ENCODE results near the gene NAGLU.

Gene NAGLU

DNA sequence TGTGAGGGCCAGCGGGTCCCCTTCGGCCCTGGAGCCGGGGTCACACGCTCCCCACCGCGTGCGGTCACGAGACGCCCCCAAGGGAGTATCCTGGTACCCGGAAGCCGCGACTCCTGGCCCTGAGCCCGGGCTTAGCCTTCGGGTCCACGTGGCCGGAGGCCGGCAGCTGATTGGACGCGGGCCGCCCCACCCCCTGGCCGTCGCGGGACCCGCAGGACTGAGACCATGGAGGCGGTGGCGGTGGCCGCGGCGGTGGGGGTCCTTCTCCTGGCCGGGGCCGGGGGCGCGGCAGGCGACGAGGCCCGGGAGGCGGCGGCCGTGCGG is at the start of gene NAGLU:
Gene NAGLU, plus strand, starts transcription at position 194 of the 324 bp plus-strand sequence. Its CDS starts 32 bp downstream, at position 226.
- DNase-seq (ENCODE audit: low read depth) = peak; percentile 71

- DNase-seq (ENCODE audit: low read depth) = no peak
These were observed 48.0 kb upstream of the NAGLU start for GRCh38 chr17:42488032-42488431.

DNA sequence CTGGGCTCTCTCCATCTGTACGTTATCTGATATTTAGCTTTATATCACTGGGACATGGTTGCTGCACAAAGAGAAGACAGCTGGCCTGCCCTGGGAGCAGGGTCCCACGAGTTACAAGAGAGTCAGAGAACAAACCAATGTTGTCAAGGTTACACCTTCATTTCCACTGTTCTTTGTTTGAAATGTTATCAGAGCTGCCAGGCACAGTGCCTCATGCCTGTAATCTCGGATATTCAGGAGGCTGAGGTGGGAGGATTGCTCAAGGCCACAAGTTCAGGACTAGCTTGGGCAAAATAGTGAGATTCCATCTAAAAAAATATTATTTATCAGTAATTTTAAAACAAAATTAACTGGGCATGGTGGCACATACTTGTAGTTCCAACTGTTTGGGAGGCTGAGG is 42.7 kb upstream of the NAGLU start:
- no peak for DNase-seq (ENCODE audit: low read depth)

- DNase-seq (ENCODE audit: low read depth) = no peak
These were observed 41.4 kb upstream of the NAGLU start for GRCh38 chr17:42494673-42495072.

DNA sequence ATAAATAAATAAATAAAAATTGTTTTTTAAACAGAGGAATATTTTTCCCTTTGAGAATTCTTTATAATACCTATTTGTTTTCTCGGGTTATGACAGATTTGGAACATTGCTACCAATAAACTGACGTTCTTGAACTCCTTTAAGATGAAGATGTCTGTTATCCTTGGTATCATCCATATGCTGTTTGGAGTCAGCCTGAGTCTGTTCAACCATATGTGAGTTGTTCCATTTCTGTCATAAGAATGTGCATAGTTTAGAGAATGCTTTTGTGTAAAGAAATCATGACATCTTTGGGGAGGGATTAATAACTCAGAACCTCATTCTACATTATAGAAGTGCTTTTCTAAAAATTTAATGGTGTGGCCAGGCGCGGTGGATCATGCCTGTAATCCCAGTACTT is 37.2 kb upstream of the NAGLU start:
- DNase-seq (ENCODE audit: low read depth) = no peak

- no peak for DNase-seq (ENCODE audit: low read depth)
These were observed 34.0 kb upstream of the NAGLU start for GRCh38 chr17:42502091-42502490.

GRCh38 chr17:42502926-42503325 is 33.1 kb upstream of the NAGLU start:
- DNase-seq (ENCODE audit: low read depth) = no peak

DNA sequence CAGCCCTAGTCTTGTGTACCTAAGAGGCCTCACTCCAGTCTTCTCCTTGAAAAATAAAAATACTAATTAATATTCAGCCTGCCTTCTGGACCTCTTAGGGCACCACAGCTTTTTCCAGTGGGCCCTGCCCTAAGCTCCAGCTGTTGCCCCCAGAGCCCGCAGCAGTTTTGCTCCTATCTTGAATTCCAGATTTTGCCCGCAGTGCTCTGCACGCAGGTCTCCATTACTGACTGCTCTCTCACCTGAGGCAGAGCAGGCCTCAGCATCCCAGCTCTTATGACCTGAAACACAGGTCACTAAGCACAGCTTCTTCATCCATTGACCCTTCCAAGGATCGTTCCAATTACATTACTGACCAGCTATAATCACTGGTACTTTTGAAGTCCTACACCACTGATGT is 28.4 kb upstream of the NAGLU start:
- DNase-seq (ENCODE audit: low read depth) = no peak

GRCh38 chr17:42508426-42509165 is 27.4 kb upstream of the NAGLU start:
- DNase-seq (ENCODE audit: low read depth) = no peak

DNA sequence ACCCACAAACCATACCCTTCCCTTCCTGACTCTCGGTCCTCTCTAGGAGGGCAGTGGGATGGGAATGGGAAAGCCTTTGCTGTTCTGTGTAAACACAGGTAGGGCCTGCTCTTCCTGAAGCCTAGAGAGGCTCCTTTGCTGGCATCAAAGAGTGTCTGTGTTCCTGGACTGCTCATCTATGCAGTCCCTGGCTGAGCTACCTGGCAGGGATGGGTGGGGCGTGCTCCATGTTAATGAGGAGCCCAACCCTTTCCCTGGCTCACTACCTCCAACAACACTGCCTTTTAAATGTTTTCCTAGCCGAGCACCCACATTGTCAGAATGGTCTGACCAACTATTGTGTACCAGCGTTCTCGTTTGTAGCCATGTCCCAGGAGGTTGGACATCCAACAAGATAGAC is 26.6 kb upstream of the NAGLU start:
- no peak for DNase-seq (ENCODE audit: low read depth)

DNA sequence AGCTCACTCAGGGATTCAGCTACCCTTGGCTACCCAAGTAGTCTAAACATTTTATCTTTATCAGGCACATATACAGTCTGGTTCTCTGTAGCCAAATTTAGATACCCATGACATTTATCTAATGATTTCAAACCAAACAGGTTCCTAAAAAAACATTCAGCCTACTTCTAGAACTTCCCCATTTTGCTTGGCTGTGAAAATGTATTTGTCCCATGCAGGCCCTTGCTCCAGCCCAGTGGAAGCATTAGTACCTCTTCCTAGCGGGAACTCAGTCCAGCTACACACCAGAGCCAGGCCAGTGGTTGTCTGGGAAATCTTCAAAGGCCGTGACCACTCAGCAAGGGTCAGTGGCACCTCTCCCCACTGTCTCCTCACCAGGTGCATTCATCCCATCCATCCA is 26.2 kb upstream of the NAGLU start:
- DNase-seq (ENCODE audit: low read depth) = no peak

DNA sequence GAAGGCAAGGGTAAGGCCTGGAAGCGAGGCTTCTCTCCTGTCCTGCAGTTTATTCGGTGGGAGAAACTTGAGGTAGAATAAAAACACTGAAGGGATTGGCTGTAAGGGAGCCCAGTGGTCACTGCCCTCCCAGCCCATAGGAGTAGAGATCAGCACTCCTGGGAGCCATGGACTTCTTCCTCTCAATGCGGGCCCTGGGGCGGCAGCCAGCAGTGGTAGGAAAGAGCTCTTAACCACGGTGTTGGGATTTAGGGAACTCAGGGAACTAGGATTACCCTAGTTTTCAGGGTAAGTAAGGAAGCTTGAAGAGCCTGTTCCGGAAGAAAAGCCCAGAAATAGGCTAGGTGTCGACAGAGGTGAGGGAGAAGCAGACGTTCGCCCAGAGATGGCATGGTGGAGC is 23.8 kb upstream of the NAGLU start:
- no peak for DNase-seq (ENCODE audit: low read depth)

GRCh38 chr17:42512733-42513251 is 23.2 kb upstream of the NAGLU start:
- no peak for DNase-seq (ENCODE audit: low read depth)

DNA sequence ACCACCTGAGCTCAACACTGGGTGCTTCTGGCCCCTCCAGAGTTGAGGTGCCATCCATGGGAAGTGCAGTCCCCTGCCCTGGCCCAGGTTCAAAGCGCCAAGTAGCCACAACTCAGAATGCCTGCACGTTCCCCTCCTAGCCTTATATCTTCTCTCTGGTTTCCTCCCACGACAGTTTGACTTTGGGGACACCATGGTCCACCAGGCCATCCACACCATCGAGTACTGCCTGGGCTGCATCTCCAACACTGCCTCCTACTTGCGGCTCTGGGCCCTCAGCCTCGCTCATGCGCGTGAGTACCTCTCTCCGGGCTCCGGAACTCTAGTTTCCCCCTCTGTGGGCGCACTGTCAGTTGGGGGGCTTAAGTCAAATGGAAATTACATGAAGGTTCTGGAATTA is 22.4 kb upstream of the NAGLU start:
- DNase-seq (ENCODE audit: low read depth) = no peak

DNA sequence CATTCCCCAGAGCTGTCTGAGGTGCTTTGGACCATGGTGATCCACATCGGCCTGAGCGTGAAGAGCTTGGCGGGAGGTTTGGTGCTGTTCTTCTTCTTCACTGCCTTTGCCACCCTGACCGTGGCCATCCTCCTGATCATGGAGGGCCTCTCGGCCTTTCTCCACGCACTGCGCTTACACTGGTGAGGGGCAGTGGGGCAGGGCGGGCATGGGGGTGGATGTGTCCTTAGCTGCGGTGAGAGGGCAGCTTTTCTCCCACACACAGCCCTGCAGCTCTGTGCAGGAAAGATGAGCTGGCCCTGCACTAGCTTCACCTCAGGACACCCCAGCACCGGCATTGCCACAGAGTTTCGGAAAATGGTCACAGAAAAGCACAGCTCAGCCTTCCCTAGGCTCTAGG is 21.8 kb upstream of the NAGLU start:
- no peak for DNase-seq (ENCODE audit: low read depth)

GRCh38 chr17:42514867-42515266 is 21.2 kb upstream of the NAGLU start:
- DNase-seq (ENCODE audit: low read depth) = no peak

DNA sequence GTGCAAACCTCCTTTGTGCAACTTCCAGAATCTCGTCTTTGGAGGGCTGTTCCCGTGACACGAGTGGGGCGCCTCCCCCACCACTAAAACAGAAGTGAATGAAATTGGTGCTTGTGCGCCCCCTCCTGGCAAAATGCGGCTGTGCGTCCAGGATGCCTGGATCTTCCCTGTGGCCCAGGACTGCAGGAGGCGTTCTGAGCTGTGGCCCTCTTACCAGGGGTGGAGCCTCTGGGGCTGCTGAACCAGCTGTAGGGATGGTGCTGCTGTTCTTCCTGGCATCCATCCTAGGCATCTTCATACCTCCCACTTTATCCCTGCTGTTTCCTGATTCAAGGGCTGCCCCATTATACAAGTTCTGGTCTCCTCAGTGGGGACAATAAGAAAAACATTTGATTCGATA is 18.5 kb upstream of the NAGLU start:
- DNase-seq (ENCODE audit: low read depth) = peak; percentile 63

- no peak for DNase-seq (ENCODE audit: low read depth)
These were observed 17.8 kb upstream of the NAGLU start for GRCh38 chr17:42518046-42518754.

DNA sequence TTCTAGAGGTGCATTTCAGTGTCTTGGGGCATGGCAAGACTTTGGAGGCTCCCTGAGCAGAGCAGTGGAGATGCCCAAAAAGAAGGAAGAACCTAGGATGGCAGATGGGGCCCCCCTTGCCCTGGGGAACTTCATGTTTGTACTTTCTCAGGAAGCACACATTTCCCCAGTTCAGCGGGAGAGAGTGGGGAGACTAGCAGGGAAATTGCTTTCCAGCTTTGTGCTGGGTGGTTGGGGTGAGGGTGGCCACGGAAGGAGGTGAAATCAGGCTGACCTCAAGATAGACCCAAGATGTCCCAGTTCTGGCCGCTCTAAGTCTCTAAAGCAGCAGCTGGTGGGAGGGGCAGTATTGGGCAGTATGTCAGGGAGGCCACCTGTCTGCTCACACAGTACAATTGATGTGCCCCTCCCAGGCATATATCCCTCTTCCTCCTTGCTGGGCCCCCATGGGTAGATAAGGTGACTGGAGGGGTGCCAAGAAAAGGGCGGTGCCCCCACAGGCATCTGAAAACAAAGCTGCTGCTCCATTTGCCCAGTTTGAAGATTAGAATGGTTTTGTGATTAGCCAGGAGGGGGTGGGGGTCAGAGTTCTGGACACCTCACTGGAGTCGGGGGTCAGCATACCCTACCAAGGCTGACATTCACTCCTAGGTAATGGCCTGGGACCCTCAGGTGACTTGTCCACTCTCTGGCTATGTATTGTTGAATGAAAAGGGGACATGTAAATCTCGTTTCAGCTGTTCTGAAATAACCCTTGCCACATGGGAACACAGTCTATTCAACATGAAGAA is 17.1 kb upstream of the NAGLU start:
- no peak for DNase-seq (ENCODE audit: low read depth)

DNA sequence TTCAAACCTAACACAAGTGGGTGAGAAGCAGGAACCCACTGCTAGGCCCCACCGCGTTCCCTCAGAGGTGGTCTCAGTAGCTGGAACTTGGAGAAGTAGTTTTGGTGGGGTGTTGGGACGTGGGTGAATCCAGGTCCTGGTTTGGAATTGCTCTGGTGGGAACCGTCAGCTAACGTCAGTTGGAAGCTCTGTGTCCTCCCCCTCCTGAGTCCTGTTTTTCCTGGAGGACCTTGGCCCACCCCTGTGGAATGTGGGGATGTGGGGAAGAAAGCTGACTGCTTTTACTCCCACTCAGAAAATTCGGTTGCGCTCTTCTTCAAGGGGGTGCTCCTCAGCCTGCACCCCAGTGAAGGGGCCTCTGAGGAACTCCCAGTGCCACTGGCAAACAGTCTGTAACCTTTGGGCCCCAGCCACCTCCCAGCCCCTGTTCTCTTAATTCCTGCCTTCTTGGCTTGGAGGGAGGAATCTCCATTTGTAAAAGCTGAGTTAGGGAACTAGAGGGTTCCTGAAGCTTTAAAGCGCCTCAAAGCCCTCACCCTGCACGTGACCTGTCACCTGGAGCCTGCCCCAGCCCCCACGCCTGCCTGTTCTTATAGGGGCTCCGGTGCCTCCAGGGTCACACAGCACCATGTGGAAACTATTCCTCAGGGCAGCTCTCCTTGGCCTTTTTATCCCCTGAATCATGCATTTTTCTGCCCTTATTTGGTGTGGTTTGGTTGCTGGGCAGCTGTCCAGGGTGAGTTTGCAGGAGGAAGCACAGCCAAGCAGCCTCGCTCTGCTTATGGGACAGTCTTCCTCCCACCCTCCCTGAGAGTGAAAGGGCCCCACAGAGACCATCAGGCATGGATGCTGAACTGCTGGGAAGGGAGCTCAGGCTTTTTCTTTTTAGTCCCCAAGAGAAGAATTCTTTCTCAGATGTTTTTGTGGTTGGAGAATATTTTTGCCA is 16.2 kb upstream of the NAGLU start:
- DNase-seq (ENCODE audit: low read depth) = no peak

- no peak for DNase-seq (ENCODE audit: low read depth)
These were observed 15.5 kb upstream of the NAGLU start for GRCh38 chr17:42520540-42520951.

- no peak for DNase-seq (ENCODE audit: low read depth)
These were observed 15.0 kb upstream of the NAGLU start for GRCh38 chr17:42521036-42521435.

Measured in stimulated activated CD8-positive, alpha-beta memory T cell treated with anti-CD3 and anti-CD28 coated beads, Interleukin-12 subunit alpha, Interleukin-12 subunit beta, amount 100 ng/mL, for 4 hours (primary cell).